Effector CD4-positive, alpha-beta T cell (primary cell): ENCODE measurements around the gene SEMA7A.

ENCODE experiments used
- DNase-seq: peaks from one replicate; pipeline ENCODE4 v3.0.0-alpha.2; 2020

Gene SEMA7A

DNA sequence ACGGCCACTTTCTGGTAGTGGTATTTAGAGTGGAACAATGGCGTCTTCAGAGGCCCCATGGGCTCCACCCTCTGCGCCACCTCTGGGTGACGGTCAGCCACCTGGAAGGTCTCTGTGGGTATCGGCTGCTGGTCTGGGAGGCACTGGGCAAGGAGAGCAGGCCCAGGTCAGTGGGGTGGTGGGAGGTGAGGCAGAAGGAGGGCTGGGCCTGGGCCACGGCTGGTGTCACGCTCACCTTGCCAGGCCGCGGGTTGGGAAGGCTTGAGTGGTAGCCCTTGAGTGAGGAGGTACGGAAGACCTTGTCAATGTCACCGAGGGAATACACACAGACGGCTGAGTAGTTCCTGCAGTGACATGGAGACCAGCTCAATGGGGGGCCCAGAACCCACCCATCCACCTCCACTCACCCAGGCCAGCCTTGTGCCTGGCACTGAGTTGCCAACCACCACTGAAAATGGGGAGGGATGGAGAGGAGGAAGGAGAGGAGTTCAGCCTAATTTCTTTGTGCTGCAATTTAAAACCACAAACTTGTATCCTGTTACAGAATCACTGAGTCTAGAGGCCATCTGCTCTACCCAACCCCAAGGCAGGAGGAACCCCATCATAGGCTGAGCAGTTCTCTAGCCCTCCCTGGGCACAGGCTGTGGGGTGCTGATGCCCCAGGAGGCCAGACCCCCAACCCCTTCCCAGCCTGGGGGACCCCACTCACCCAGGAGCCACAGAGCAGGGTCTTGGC is 19.0 kb downstream of the SEMA7A start:
- DNase-seq = no peak

DNA sequence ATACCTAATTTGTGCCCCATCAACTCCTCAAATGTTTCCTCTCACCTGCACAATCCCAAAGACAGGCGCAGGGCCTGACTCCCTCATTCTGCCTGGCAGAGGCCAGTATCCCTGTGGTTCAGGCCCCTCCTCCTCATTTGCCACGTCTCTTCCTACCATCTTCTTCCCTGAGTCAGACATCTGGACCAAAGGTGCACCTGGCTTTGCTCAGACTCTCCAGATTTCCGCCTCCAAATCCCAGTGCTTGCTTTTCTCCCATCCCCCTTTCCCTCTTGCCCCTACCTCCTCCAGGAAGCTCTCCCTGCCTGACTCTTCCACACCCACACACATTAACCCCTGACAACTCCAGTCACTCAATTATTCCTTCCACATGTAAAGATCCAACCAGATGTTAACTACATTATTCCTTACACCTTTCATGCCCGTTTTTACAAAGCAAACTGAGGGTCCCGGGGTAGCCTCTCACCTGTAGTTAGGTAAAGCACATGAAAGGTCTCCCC is 19.6 kb downstream of the SEMA7A start:
- DNase-seq = no peak

DNA sequence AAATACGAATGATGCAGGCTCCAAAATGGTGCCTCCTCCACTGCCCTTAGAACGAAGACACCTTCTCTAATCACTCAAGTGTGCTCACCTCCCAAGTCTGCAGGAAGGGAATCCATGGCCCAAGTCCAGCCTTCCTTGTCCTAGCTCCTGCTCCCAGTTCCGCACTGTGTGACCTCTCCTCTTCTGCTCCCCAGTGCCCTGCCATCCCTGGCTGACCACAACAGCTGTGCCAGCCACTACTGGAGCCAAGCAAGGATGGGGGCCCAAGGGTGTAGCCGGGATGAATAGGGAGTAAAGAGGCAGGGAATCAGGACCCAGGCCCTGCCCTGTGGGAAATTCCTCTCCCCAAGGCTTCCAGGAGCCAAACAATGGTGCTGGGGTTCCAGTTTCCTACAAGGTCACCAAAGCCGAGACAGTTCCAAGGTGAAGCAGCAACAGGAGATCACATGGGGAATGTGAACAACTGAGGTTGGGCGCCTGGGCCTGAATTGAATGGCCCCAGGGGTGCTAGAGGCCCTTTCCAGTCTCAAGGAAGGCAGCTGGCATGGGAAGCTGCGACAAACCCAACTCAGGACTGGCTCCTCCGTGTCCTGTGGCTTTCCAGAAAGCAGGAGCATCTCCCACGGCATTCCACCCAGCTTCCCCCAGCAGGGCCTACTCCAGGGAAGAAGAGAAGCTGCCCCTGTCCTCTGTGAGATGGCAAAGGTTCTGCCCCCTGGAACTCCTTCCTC is 20.2 kb downstream of the SEMA7A start:
- DNase-seq = no peak

DNA sequence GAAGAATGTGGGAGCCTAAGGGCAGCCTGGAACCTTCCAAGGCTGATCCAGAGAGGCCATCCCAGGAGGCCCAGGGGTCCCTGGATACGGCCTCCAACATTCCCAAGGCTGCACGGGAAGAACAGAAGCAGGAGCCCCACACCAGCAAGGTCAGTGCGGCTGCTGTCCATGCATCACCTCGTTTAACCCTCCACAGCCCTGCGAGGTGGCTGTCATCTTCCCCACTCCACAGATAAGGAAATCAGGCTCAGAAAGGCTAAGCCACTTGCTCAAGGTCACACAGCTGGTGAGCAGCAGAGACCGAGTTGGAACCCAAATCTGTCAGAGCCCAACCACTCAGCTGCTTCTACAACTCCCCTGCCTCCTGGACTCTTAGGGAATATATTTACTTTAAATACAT is 21.6 kb downstream of the SEMA7A start:
- no peak for DNase-seq

DNA sequence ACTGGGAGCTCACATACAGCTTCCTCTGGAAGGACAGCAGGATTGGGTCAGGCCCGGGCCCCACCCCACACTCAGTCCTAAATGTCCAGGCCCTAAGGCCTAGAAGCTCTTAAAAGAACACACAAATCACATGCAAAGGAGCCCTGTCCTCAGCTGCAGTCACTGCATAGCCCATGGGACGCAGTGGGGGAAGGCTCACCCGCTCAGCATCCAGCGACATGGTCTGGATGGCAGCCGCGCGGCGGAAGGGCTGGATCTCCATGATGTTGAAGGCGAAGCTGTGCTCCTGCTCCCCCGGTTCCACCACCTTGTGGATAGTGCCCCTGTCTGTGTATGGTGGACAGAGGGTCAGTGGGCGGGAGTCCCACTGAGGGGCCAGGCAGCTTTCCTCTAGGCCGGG is 22.1 kb downstream of the SEMA7A start:
- DNase-seq = no peak

DNA sequence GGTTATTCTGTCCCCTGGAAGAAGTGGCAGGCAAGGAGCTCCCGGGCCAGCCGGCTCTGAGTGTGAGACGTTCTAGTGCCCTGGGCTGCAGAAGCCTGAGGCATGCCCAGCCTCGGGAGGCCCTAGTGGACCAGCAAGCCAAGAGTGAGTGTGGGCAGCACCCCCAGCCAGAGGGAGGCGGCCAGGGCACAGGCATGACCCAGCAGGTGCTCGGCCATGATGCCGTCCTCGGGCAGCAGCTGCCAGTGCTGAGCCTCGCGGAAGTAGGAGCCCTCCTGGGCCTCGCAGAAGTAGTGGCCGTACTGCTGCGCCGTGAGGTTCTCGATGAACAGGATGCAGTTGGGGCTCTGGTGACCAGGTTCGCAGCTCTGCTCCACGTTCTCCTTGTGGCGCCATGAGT is 23.3 kb downstream of the SEMA7A start:
- no peak for DNase-seq

DNA sequence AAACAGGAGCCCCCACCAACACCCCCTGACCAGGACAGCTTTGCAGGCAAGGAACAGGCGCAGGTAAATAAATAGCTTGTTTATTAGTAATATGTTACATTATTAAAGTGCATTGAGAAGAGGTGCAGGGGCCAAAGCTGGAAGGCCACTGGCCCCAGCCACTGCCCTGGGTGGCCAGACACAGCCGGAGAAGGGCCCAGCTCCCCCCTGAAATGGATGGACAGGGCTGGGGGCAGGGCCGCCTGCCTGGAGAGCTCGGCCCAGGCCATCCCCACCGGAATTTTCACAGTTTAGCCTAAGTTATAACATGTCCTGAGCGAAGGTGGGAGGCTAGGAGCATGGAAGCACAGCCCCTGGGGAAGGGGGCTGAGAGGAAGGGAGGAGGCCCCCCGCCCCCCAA is 24.5 kb downstream of the SEMA7A start:
- no peak for DNase-seq

DNA sequence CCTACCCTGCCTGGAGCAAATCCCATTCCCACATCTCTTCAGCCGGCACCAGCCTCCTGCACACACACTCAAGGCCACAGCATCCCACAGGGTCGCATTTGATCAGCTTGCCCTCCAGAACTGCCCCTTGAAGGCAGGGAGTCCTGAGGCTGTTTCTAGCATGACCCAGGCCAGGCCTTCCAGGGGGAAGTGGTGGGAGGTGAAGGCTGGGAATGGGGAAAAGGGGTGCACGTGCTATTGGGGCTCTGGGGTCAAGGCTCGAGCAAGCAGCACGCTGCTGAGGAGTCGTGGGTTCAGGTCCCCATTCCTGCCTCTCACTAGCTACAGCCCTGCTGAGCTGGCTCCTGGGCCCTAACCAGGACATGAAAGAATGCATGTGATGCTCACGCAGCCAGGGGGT is 24.9 kb downstream of the SEMA7A start:
- no peak for DNase-seq

DNA sequence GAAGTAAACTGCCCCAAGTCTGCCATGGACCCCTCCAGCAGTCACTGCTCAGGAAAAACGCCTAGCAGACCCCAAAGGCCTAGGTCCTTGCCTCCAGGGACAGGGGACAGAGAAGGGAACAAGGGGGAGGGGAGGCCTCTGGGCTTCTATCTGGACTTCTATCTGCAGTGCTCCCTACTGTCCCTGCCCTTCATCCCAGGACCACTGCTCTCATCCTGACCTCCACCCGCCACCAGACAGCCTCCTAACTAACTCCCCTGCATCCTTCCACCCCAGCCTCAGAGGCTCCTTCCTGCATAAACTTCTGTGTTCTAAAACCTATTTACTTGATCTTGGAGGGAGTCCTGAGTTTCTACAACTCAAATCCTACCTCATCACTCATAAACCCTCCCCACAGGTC is 25.4 kb downstream of the SEMA7A start:
- no peak for DNase-seq

DNA sequence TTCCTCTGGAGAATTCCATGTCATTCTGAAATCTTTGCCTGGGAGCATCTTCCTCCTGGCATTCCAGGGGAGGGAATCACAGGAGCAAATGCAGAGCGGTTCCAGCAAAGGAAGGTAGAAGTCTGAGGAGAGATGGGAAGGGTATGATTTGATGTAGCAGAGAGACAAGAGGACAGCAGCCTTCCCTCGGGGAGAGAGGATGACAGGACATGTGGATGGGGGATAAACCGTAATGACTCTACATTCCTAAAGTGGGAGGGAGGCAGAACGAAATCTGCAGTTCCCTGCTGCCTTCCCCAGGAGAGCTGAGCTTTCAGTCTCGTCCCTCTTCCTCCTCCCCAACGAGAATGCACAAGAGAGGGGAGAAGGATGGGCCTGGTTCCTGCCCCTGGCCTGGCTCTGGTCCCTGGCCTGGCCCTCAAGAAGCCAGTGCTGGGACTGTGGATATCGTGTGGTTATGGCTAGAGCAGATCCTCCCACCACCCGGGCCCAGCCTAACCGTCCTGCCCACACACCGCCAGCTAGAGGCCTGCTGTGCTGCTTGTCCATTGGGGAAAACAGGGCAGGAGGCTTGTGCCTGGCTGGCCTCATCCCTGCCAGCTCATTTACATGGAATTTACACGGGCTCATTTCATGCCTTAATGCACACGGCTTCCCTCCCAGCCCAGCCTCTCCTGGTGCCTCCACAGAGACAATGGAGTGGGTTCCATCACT is 26.6 kb downstream of the SEMA7A start:
- no peak for DNase-seq

DNA sequence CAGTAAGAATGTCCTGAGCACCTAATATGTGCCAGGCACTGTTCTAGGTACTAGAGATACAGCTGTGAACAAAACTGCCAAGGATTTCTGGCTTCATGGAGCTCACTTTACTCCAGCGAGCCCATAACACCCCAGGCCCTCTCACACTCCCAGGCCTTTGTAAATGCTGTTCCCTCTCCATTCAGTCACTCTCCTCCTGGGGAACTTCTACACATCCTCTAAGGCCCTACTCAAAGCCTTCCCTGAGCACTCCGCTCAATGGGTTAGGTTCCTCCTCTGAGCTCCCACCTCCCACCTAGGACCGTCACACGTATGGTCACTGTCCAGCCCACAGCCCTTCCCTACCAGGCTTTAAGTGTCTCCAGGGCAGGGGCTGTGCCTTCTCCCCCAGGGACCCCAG is 27.2 kb downstream of the SEMA7A start:
- no peak for DNase-seq

DNA sequence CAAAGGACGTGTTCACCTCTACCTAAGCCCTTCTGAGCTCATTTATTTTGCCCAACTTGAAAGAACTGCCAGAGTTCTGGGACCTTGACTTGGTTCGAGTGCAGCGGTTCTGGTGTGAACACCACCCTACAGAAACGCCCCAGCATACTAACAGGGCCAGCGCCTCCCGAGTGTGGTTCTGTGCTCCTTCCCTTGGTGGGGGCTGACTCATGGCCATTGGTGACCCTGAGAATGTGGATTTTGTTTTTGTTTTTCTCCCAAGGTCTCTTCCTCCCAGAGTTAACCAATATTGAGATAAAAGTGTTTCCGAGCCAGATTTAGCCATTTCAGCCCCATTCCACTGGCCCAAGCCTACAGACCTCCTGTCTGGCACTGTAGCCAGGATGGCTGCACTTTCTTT is 27.9 kb downstream of the SEMA7A start:
- DNase-seq = no peak

DNA sequence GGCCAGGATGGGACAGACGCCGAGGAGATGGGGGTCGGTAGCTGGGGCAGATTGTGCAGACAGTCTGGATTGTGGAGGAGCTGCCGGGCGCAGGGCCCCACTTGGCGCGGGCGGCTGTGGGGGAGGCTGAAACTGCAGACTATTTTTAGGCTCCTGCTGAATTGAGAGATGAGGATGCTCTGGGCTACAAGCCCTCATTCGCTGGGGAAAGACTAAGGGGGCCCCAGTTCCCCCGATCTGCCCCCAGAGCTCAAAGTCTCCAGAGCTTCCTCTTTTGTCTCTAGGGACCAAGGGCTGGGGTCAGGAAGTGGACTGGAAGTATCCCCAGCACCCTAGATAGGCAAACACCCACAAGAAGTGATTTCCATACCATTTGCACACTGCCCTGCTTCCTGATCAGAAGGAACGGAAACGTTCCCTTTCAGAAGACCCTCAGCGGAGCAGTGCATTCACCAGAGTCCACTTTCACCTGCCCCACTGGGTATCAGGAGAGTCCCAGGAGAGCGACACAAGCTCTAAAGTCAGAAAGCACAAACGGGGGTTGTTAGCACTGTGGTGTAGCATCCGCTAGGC is 29.7 kb downstream of the SEMA7A start:
- DNase-seq = no peak

DNA sequence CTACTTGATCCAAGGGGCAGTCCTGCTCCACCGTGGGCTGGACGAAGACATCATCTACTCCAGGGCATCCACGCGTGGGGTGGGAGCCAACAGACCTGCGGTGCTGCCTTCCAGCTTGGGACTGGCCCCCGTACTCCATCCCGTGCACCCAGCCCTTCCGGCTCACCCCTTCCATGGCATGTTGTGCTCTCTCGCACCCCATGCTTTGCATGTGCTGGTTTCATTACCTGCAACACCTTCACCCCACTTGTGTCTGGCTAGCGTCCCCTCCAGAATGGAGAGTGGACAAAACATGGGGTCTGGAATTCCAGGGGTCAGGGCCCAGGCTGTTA is 30.2 kb downstream of the SEMA7A start:
- DNase-seq = no peak

DNA sequence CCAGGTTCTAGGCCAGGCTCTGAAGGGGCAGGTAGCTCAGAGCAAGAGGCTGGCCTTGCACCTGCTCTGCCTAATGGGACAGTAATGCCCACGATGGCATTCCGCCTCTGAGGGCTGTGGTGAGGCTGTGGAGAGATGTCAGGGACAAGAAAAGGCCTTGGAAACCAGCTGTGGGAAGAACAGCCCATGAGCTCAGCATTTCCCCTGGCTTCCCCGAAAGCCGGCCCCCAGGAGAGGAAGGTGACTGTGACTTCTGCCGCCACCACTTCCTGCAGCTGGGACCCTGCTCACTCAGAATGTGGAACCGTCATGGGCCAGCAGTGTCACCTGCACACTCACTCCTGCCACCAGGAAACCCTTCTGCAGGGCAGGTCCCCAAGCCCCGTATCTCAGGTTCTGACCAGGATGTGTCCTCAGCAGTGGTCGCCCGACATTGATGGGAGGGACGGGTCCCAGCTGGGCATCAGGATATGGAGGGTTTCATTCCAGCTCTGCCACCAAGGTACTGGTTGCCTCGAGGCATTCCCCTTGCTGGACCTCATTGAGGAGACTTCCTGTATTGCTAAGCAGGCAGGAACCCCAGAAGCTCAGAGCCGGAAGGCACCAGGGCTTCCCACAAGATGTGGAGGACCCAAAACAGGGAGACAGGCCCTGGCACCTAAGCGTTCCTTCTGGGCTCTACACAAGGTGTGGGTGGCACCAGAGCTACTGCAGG is 30.7 kb downstream of the SEMA7A start:
- DNase-seq = no peak

DNA sequence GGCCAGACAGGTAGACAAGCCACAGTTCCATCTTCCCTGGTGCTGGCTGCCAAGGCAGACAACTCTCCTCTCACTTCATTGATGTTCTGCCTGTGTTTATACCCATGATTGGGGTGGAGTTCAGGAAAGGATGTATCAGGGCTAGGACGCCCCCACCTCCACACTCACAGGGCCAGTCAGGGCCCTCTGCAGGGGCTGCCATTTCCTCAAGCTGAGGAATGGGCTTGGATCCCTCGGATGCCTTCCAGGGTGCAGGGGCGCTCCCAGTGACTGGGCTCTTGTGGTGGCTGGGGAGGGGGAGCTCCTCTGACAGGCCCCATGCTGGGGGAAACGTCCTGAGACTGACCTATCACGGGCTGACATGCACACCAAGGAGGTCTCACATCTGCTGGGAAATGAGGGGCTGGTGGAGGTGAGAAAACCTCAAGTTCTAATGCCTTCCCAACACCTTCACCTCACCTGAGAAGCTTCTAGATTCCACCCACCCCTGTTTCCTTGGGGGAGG is 31.4 kb downstream of the SEMA7A start:
- no peak for DNase-seq

DNA sequence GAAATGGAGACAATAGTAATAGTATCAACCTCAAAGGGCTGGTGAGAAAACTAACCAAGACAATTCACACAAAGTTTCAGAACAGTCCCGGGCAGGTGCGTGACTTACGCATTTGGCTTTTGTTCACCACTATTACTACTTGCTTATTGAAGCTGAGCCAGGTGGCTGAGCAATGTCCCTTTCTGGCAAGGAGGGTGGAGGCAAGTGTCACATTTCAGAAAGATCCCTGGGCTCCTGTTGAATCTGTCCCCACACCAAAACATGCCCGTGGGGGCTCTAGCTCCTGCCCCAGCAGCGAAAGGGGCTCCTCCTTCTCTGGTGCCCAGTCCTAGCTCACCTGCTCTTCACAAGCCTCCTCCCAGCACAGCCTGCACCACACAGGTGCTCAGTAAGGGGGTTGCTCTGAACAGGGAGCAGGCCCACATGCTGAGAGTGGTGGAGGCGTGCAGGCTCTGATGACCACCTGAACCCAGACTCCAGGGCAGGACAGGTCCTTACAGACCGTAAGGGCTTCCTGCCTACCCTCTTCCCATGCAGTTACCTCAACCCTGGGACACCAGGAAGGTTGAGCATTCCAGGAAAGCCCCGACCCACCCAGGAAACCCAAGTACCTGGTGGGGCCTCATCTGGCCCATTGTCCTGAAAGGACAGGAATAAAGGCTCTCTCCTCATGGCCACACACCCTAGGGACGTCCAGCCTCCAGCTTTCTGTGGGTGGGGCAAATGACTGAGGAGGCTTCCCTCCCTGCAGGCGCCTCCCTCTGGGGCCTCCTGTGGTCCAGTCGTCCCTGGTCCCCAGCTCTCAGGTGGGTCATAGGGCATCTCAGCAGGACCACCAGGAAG is 32.6 kb downstream of the SEMA7A start:
- DNase-seq = no peak

DNA sequence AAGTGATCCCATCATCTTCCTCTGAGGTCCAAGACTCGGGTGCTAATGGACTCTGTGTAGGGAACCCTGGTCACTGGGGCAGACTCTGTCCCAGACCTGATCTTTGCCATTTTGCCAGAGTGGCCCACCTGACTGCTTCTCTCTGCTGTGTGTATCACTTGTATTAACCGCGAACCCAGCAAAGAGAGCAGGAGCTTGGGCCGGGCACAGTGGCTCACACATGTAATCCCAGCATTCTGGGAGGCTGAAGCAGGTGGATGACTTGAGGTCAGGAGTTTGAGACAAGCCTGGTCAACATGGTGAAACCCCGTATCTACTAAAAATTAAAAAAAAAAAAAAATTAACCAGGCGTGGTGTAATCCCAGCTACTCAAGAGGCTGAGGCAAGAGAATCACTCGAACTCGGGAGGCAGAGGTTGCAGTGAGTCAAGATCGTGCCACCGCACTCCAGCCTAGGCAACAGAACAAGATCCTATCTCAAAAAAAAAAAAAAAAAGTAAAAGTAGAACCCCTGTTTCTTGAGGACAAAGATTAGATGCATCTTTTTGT is 33.4 kb downstream of the SEMA7A start:
- no peak for DNase-seq

DNA sequence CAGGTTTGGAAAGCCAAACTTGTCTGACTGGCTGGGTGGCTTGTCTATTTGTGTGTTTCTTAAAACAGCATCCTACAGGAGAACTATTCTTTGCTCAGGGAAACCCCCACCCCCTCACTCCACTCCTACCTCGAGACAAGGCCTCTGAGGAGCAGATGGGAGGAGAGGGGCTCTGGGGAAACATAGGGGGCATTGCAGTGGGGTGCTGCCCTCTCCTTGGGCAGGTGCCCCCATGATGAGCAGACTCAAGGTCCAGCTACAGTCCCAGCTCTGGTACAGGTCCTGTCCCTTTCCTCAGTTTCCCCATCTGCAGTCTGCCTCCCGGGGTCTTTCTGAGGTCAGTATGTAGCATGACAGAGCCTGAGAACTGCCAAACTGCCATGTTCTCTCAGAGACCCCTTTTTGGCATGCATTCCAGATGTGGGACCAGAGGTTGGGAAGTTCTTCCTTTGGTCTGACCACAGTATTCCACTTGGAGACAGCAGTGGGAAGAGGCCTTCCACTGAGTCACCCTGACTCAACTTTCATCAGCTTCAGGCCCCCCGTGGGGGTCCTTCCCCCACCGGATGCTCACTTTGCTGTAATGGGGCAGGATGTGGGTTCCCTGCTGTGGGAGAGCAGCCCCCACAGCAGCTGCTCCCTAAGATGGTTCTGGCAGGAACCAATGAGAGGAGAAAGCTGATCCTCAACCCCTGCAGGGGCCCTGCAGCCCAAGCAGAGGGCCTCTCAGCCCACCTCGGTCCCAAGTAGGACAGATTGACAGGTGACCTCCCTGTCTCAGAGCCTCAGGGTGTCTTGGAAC is 34.0 kb downstream of the SEMA7A start:
- no peak for DNase-seq

DNA sequence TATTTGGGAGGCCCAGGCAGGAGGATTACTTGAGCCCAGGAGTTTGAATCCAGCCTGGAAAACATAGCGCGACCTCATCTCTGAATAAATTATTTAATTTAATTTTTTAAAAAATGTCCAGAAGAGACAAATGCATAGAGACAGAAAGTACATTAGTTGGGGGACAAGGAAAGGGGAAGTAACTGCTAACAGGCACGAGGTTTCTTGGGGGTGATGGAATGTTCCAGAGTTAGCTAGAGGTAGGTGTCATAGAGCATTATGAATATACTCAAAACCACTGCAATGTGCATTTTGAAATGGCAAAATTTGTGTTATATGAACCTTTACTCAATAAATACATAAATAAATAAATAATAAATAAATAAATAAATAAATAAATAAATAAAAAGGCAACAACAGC is 34.7 kb downstream of the SEMA7A start:
- no peak for DNase-seq

DNA sequence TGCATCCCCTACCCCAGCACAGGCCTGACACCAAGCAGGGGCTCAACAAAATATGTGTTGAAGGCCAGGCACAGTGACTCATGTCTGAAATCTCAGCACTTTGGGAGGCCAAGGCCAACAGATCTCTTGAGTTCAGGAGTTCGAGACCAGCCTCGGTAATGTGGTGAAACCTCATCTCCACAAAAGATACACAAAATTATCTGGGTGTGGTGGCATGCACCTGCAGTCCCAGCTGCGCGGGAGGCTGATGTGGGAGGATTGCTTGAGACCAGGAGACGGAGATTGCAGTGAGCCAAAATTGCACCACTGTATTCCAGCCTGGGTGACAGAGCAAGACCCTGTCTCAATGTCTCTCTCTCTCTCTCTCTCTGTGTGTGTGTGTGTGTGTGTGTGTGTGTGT is 35.6 kb downstream of the SEMA7A start:
- DNase-seq = no peak
